IMR-90 (cell line): ENCODE results near the gene C2orf92. TPM values are rescaled to one million over a fixed set of nuclear protein-coding genes. Genes with fewer than 3 reads are reported as not detected.

ENCODE experiments used
- ATAC-seq: fragments of 200-7000 bp; cut with Tn5 transposase; 2 replicates; pipeline ENCODE4 v1.9.1; 2020; ENCODE audit warnings: low read depth, mild to moderate bottlenecking, moderate library complexity
- BruUV-seq: library from RNA; stranded (reverse); fragments of 400-500 nt; replicated peaks from 2 replicates; lab custom pipeline; 2021; lab: Mats Ljungman, UMichigan
- CTCF ChIA-PET: fragments of 300-600 bp; formaldehyde crosslinking; extraction: SDS; loops from one replicate; lab custom pipeline; 2021; ENCODE audit warnings: antibody characterized with exemption; lab: Yijun Ruan, JAX
- POLR2A ChIA-PET: fragments of 300-600 bp; sonication (Branson Sonifier 250); formaldehyde crosslinking; loops from one replicate; lab custom pipeline; 2022; ENCODE audit warnings: antibody characterized with exemption; ENCODE audit not compliant: unreplicated experiment; lab: Charles Lee
- DNase-seq: peaks from one replicate; pipeline ENCODE4 v3.0.0; 2013
- H2AFZ ChIP-seq: replicated peaks from 2 replicates; pipeline ENCODE3; 2013; ENCODE audit warnings: low read length, mild to moderate bottlenecking; ENCODE audit not compliant: poor library complexity
- H2AK5ac ChIP-seq: 2 replicates; pipeline ENCODE4 v1.6.1; 2013; ENCODE audit warnings: low read depth, low read length, inconsistent platforms
- H2AK9ac ChIP-seq: replicated peaks from 2 replicates; pipeline ENCODE3; 2013; ENCODE audit warnings: mild to moderate bottlenecking, low read depth, low read length, moderate library complexity; ENCODE audit not compliant: poor library complexity
- H2BK120ac ChIP-seq: 2 replicates; pipeline ENCODE4 v1.6.1; 2013; ENCODE audit warnings: low read depth, low read length, inconsistent platforms
- H2BK15ac ChIP-seq: 3 replicates; pipeline ENCODE4 v1.6.1; 2013; ENCODE audit warnings: low read depth, low read length, inconsistent platforms
- H2BK20ac ChIP-seq: 2 replicates; pipeline ENCODE4 v1.6.1; 2013; ENCODE audit warnings: low read depth, mild to moderate bottlenecking, inconsistent platforms, low read length, moderate library complexity
- H2BK5ac ChIP-seq: 2 replicates; pipeline ENCODE4 v1.6.1; 2013; ENCODE audit warnings: mild to moderate bottlenecking, low read depth, low read length, inconsistent platforms; ENCODE audit not compliant: poor library complexity, severe bottlenecking
- H3K14ac ChIP-seq: replicated peaks from 2 replicates; pipeline ENCODE4 v1.6.1; 2013; ENCODE audit warnings: low read depth, low read length, inconsistent platforms
- H3K18ac ChIP-seq: 2 replicates; pipeline ENCODE4 v1.6.1; 2013; ENCODE audit warnings: low read depth, low read length, control low read depth
- H3K23ac ChIP-seq: 2 replicates; pipeline ENCODE4 v1.6.1; 2013; ENCODE audit warnings: low read depth, low read length, inconsistent platforms
- H3K27ac ChIP-seq: 2 replicates; pipeline ENCODE4 v1.5.1; 2013; ENCODE audit warnings: mild to moderate bottlenecking, control low read depth, low read length; ENCODE audit not compliant: insufficient read depth
- H3K27me3 ChIP-seq: 2 replicates; pipeline ENCODE4 v1.6.1; 2013; ENCODE audit warnings: low read length; ENCODE audit not compliant: control insufficient read depth, insufficient read depth
- H3K36me3 ChIP-seq: 2 replicates; pipeline ENCODE4 v1.6.1; 2013; ENCODE audit warnings: low read length, mixed read lengths; ENCODE audit not compliant: control insufficient read depth, insufficient read depth
- H3K4ac ChIP-seq: 2 replicates; pipeline ENCODE4 v1.6.1; 2013; ENCODE audit warnings: low read depth, low read length, inconsistent platforms
- H3K4me1 ChIP-seq: 2 replicates; pipeline ENCODE4 v1.6.1; 2013; ENCODE audit warnings: low read length, mixed read lengths; ENCODE audit not compliant: control insufficient read depth, insufficient read depth
- H3K4me2 ChIP-seq: 2 replicates; pipeline ENCODE4 v1.6.1; 2013; ENCODE audit warnings: low read depth, mild to moderate bottlenecking, control low read depth, low read length, moderate library complexity
- H3K4me3 ChIP-seq: 2 replicates; pipeline ENCODE4 v1.5.1; 2013; ENCODE audit warnings: low read depth, mild to moderate bottlenecking, control low read depth, low read length, moderate library complexity; ENCODE audit not compliant: insufficient read depth
- H3K56ac ChIP-seq: 2 replicates; pipeline ENCODE4 v1.6.1; 2013; ENCODE audit warnings: low read length, inconsistent platforms; ENCODE audit not compliant: insufficient read depth; ENCODE audit errors: extremely low read depth
- H3K79me1 ChIP-seq, 2 experiments: 2 replicates each; pipeline ENCODE4 v1.6.1; 2013; ENCODE audit warnings: low read length in 2 of 2, inconsistent platforms in 1 of 2, low read depth in 1 of 2
- H3K9ac ChIP-seq: 2 replicates; pipeline ENCODE4 v1.6.1; 2013; ENCODE audit warnings: low read depth, low read length, control low read depth
- H3K9me1 ChIP-seq: 2 replicates; pipeline ENCODE4 v1.6.1; 2013; ENCODE audit warnings: low read length, inconsistent platforms; ENCODE audit not compliant: insufficient read depth
- H3K9me3 ChIP-seq: 2 replicates; pipeline ENCODE4 v1.6.1; 2013; ENCODE audit warnings: low read length; ENCODE audit not compliant: control insufficient read depth, insufficient read depth
- H4K20me1 ChIP-seq: 2 replicates; pipeline ENCODE4 v1.6.1; 2013; ENCODE audit warnings: low read length, inconsistent platforms; ENCODE audit not compliant: insufficient read depth
- H4K5ac ChIP-seq: 2 replicates; pipeline ENCODE4 v1.6.1; 2013; ENCODE audit warnings: mild to moderate bottlenecking, low read depth, low read length, control low read depth
- H4K8ac ChIP-seq, 2 experiments: 2 replicates each; pipeline ENCODE4 v1.6.1; 2013; ENCODE audit warnings: low read depth in 2 of 2, low read length in 2 of 2, control low read depth in 1 of 2, inconsistent platforms in 1 of 2
- H4K91ac ChIP-seq: 2 replicates; pipeline ENCODE4 v1.6.1; 2013; ENCODE audit warnings: low read depth, low read length, inconsistent platforms; ENCODE audit not compliant: insufficient read depth
- BHLHE40 ChIP-seq: fragments of 150-350 bp; IDR thresholded peaks from 2 replicates; pipeline ENCODE4 v1.6.1; 2016; ENCODE audit warnings: mild to moderate bottlenecking, low read depth, low read length
- MAFK ChIP-seq: IDR thresholded peaks from 2 replicates; pipeline ENCODE4 v1.6.1; 2012; ENCODE audit warnings: low read depth, low read length, improper control_type of control experiment
- NFE2L2 ChIP-seq: fragments of 150-350 bp; IDR thresholded peaks from 2 replicates; pipeline ENCODE4 v1.6.1; 2016; ENCODE audit warnings: low read depth, mild to moderate bottlenecking, low read length
- POLR2A ChIP-seq: IDR thresholded peaks from 2 replicates; pipeline ENCODE4 v1.6.1; 2012; ENCODE audit warnings: mild to moderate bottlenecking, low read depth, low read length
- RCOR1 ChIP-seq: IDR thresholded peaks from 2 replicates; pipeline ENCODE4 v1.6.1; 2012; ENCODE audit warnings: mild to moderate bottlenecking, low read length, improper control_type of control experiment; ENCODE audit not compliant: insufficient replicate concordance
- WGBS, 2 experiments: methylation state at CpG; one replicate each; pipeline versions ENCODE4 v1.1.5 to v1.1.7; 2013; ENCODE audit warnings: missing lambda C conversion rate in 2 of 2; ENCODE audit not compliant: insufficient read length in 1 of 2; ENCODE audit errors: extremely low coverage in 2 of 2; 5-methylcytosine and 5-hydroxymethylcytosine counted together
- dilution Hi-C: fragments of 300-500 bp; cut with HindIII; formaldehyde crosslinking; loops from one replicate; pipeline ENCODE4 v1.14.3; 2018; ENCODE audit warnings: low sequenced_read_pairs; ENCODE audit not compliant: unreplicated experiment
- in situ Hi-C: fragments of 300-500 bp; cut with MboI; formaldehyde crosslinking; loops from 3 replicates; pipeline ENCODE4 v1.14.3; 2019; ENCODE audit warnings: low sequenced_read_pairs, inconsistent platforms, mixed read lengths
- intact Hi-C: fragments of 100-400 bp; cut with micrococcal nuclease; formaldehyde crosslinking; loops from 2 replicates; pipeline ENCODE4 v1.10.0; 2022
- polyA plus RNA-seq, 3 experiments: library from polyadenylated mRNA; depleted of rRNA; stranded (reverse); fragments of >200 nt; gene quantifications; 2 replicates each; pipeline ENCODE4 v1.2.3, GENCODE V29; 2012; ENCODE audit warnings: low replicate concordance in 1 of 3
- total RNA-seq: library from RNA; depleted of rRNA; stranded (reverse); fragments of >200 nt; gene quantifications from 2 replicates; pipeline ENCODE4 v1.2.3, GENCODE V29; 2012

The C2orf92 gene
- total and polyA plus RNA-seq, 2 of the 4 experiments (the other 2 are of a cell fraction), result 0.90 to 2.5 TPM

- no peak for TF ChIP-seq POLR2A
These were observed 44.0 kb downstream of the C2orf92 start, which contains the start of gene ZAP70 (continued) for GRCh38 chr2:97713296-97714083.

GRCh38 chr2:97714084-97714949, 44.8 kb downstream of the C2orf92 start:
- in situ Hi-C loops, result no loop called here
- H4K5ac ChIP-seq, result no peak overlapping the region
- no peaks in the 10 kb centered on the region for H3K4me1 ChIP-seq
- H2BK20ac ChIP-seq, result no peak overlapping the region
- BruUV-seq, result no TSS peak
- no peak overlapping the region for H3K4me3 ChIP-seq
- no peak overlapping the region for H3K14ac ChIP-seq
- H3K9ac ChIP-seq, result no peak overlapping the region
- no peaks in the 10 kb centered on the region; the same call in 1 of the 2 replicates for H4K20me1 ChIP-seq
- 79% methylated on average over 4 of the region's 17 CpGs; no CpG with 5 or more reads in 1 of the 2 experiments for WGBS, 2 experiments
- no peak overlapping the region for H2AFZ ChIP-seq
- H3K4me2 ChIP-seq, result no peak overlapping the region
- no peaks in the 10 kb centered on the region for H3K36me3 ChIP-seq
- no peak for TF ChIP-seq MAFK
- no peak for TF ChIP-seq BHLHE40
- no peak for TF ChIP-seq NFE2L2
- no peak for TF ChIP-seq RCOR1
- no peak overlapping the region for H3K18ac ChIP-seq
- H3K56ac ChIP-seq, result no peak overlapping the region
- H2AK5ac ChIP-seq, result no peak overlapping the region
- peak overlapping the region; percentile 42 for H2AK9ac ChIP-seq
- ChIA-PET POLR2A (no interaction called here), CTCF (interaction anchor here (0.8 kb wide), 1 partner anchor 9 kb away, joined by 3 read pairs; no protein-coding TSS in a partner anchor)
- no peak overlapping the region for H3K27ac ChIP-seq
- DNase-seq (no peak), ATAC-seq (no peak)
- no peak overlapping the region for H2BK5ac ChIP-seq
- no peak overlapping the region for H2BK120ac ChIP-seq
- H3K23ac ChIP-seq, result no peak overlapping the region
- peaks cover 25% of the 10 kb centered on the region for H3K27me3 ChIP-seq
- no peaks in the 10 kb centered on the region for H3K79me1 ChIP-seq
- H4K8ac ChIP-seq, result no peak overlapping the region
- dilution Hi-C loops, result no loop called here
- intact Hi-C loops, result no loop called here
- H3K9me1 ChIP-seq, result no peaks in the 10 kb centered on the region
- no peak overlapping the region for H2BK15ac ChIP-seq
- H4K91ac ChIP-seq, result no peak overlapping the region
- no peak overlapping the region for H3K4ac ChIP-seq
- no peaks in the 10 kb centered on the region for H3K9me3 ChIP-seq
